Measurements from ENCODE around the gene IL11RA. TPM values are rescaled to one million over a fixed set of nuclear protein-coding genes. Genes with fewer than 3 reads are reported as not detected.

IL11RA gene
- total and polyA plus RNA-seq, 2 of the 8 experiments (the other 6 are each of a cell fraction or from before 2014, with no cell fraction given), result 5.5 to 9.1 TPM

DNA sequence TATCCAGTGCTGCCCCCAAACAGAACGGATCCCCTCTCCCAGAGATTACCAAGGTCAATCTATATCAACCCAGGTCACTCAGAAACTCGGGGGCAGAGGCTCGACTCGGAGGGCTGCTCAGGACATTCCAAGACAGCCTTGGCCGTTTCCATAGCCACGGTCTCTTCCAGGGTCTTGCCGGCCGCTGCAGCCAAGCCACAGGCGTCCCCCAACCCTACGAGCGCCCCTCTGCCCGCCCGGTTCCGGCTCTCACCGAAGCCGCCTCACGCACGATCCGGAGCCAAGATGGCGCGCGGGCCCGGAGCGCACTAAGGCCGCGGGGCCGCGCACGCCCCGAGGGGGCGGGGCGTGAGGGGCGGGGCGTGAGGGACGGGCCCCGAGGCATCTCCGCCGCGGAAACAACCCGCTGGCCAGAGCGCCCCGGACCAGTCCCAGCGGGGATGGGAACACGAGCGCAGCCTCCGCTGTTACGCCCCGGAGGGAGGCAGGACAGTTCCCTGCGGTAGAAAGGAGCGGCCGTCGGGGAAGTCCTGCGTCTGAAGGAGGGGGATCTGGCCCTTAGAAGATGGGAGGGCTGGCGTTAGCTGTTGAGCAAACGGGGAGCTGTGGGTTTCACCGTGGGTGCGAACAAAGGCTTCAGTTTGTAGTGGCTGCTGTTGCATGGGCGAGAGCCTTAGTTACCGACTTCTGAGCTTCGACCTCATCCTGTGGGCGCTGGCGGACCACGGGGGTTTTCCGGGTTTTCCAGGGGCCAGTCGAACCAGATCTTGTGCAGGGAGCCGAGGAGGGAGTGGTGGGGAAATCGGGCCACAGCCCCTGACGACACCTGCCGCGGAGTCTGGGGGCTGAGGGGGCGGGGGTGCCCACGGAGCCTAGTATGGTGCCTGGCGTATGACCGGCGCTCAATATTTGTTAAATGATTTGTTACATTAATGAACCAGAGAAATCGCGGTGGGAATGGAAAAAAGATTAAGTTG is 39.9 kb upstream of the IL11RA start, which contains the start of gene RPP25L (continued):
- TF ChIP-seq TAF7 (optimal IDR thresholded peaks at IDR 0.05; ENCODE audit: borderline replicate concordance, low read depth, low read length) (peak; percentile 77), TBP (IDR thresholded peaks at IDR 0.05; ENCODE audit: low read depth, low read length) (peak; percentile 50; the same call in 1 of the 2 replicates), BCL11A (IDR thresholded peaks at IDR 0.05; ENCODE audit: low read depth in 2 of 2, low read length in 2 of 2) (no peak), YY1 (IDR thresholded peaks at IDR 0.05; ENCODE audit: low read depth, low read length) (peak; percentile 91), CBX8 (IDR thresholded peaks at IDR 0.05; ENCODE audit: borderline replicate concordance, low read depth, low read length) (no peak), SIX5 (IDR thresholded peaks at IDR 0.05; ENCODE audit: low read depth, low read length) (no peak), CHD1 (IDR thresholded peaks at IDR 0.05; ENCODE audit: low read depth, low read length) (no peak), EP300 (IDR thresholded peaks at IDR 0.05; ENCODE audit: borderline replicate concordance in 1 of 2, low read depth in 2 of 2, low read length in 2 of 2) (no peak), BRCA1 (IDR thresholded peaks at IDR 0.05; ENCODE audit: low read depth, low read length) (no peak), TEAD4 (IDR thresholded peaks at IDR 0.05; ENCODE audit: low read depth, low read length) (no peak), TCF12 (IDR thresholded peaks at IDR 0.05; ENCODE audit: low read depth, low read length) (no peak)

Measured in H1 (cell line).